ENCODE results near the gene TBC1D3B.

TBC1D3B gene

GRCh38 chr17:36148559-36149295, 27.7 kb downstream of the TBC1D3B start:
- CTCF ChIA-PET: interaction anchor here (0.5 to 10.6 kb wide), 87 partner anchors 8 to 1556 kb away, joined by 3 to 330 read pairs (median 5); partner anchors contain the start of genes CCL14, CCL16, CCL18 and CCL23
- TF ChIP-seq ZNF239 (tag by site-specific recombination; IDR thresholded peaks at IDR 0.05) (no peak), YY1 (tag by site-specific recombination; IDR thresholded peaks at IDR 0.05) (peak; percentile 94), ZNF658 (tag by site-specific recombination; IDR thresholded peaks at IDR 0.05) (no peak), ZNF830 (tag by site-specific recombination; IDR thresholded peaks at IDR 0.05; ENCODE audit: low read depth) (no peak), ZNF362 (tag by site-specific recombination; IDR thresholded peaks at IDR 0.05) (peak; percentile 70), ZNF266 (tag by site-specific recombination; IDR thresholded peaks at IDR 0.05; ENCODE audit: low read depth) (no peak), SALL2 (tag by site-specific recombination; IDR thresholded peaks at IDR 0.05; ENCODE audit: borderline replicate concordance) (no peak), ZNF24 (tag by site-specific recombination; IDR thresholded peaks at IDR 0.05) (peak; percentile 57; the same call in 1 of the 2 replicates), FEZF1 (tag by site-specific recombination; IDR thresholded peaks at IDR 0.05) (no peak), ZNF660 (tag by site-specific recombination; IDR thresholded peaks at IDR 0.05) (peak; percentile 90), ZSCAN16 (tag by site-specific recombination; IDR thresholded peaks at IDR 0.05) (no peak), ZNF580 (tag by site-specific recombination; IDR thresholded peaks at IDR 0.05) (peak; percentile 82), KLF8 (tag by site-specific recombination; IDR thresholded peaks at IDR 0.05) (no peak), REPIN1 (tag by site-specific recombination; IDR thresholded peaks at IDR 0.05; ENCODE audit: low read depth) (no peak), PRDM6 (tag by site-specific recombination; IDR thresholded peaks at IDR 0.05) (no peak; the same call in 1 of the 2 replicates), BCL6B (tag by site-specific recombination; IDR thresholded peaks at IDR 0.05) (no peak), ZNF302 (tag by site-specific recombination; IDR thresholded peaks at IDR 0.05; ENCODE audit: low read depth) (no peak), RBAK (tag by site-specific recombination; IDR thresholded peaks at IDR 0.05) (no peak), TCF7L2 (IDR thresholded peaks at IDR 0.05; ENCODE audit: borderline replicate concordance, low read depth, low read length) (no peak; the same call in 1 of the 2 replicates), IKZF3 (tag by site-specific recombination; IDR thresholded peaks at IDR 0.05) (peak; percentile 86), ELK4 (IDR thresholded peaks at IDR 0.05; ENCODE audit: borderline replicate concordance, low read depth, low read length) (no peak), ZNF621 (tag by site-specific recombination; IDR thresholded peaks at IDR 0.05) (no peak), MZF1 (tag by site-specific recombination; IDR thresholded peaks at IDR 0.05; ENCODE audit: borderline replicate concordance) (peak; percentile 46; the same call in 1 of the 2 replicates), ZBTB49 (tag by site-specific recombination; IDR thresholded peaks at IDR 0.05; ENCODE audit: low read depth) (no peak), ZNF837 (tag by site-specific recombination; IDR thresholded peaks at IDR 0.05) (no peak), ZNF174 (tag by site-specific recombination; IDR thresholded peaks at IDR 0.05) (no peak), ZNF610 (tag by site-specific recombination; IDR thresholded peaks at IDR 0.05; ENCODE audit: borderline replicate concordance) (no peak), PRDM1 (tag by site-specific recombination; IDR thresholded peaks at IDR 0.05) (no peak), ZNF274 (IDR thresholded peaks at IDR 0.05; ENCODE audit: low read length) (no peak), ZNF274 (tag by site-specific recombination; IDR thresholded peaks at IDR 0.05; ENCODE audit: borderline replicate concordance) (no peak), ZNF157 (tag by site-specific recombination; IDR thresholded peaks at IDR 0.05) (no peak)

More at GRCh38 chr17:36148559-36149295, 27.7 kb downstream of the TBC1D3B start:
- POLR2A ChIA-PET: interaction anchor here (1.8 kb wide), 1 partner anchor 179 kb away, joined by 5 read pairs; no protein-coding TSS in a partner anchor
- Histone ChIP-seq H3K4me1 (ENCODE audit: control insufficient read depth, insufficient read depth, low read length) (no peaks in the 10 kb centered on the region), H3K9me3 (ENCODE audit: control insufficient read depth, insufficient read depth, low read depth, low read length) (no peaks in the 10 kb centered on the region), H3K36me3 (ENCODE audit: control insufficient read depth in 2 of 2, insufficient read depth in 1 of 2, low read length in 2 of 2) (no peaks in the 10 kb centered on the region), H3K4me3 (ENCODE audit: low read depth, low read length) (no peak overlapping the region), H3K27ac (ENCODE audit: extremely low read depth, low read depth, low read length) (no peak overlapping the region)

Measured in HEK293 (cell line).